ENCODE measurements around the gene PTK7.
A peak's percentile ranks its signal among the peaks of the same experiment; 100 is the strongest.

The PTK7 gene

GRCh38 chr6:43181942-43182860 is 106.1 kb downstream of the PTK7 start, which contains the start of gene CUL9:
Gene CUL9 (plus strand): TSS chr6:43182196. CDS start chr6:43184311, 2,115 bp downstream.
- TF ChIP-seq CTCF (conservative IDR thresholded peaks at IDR 0.05): no peak
- peak within 1 kb of the TSS; percentile 75 for H3K27ac ChIP-seq

DNA sequence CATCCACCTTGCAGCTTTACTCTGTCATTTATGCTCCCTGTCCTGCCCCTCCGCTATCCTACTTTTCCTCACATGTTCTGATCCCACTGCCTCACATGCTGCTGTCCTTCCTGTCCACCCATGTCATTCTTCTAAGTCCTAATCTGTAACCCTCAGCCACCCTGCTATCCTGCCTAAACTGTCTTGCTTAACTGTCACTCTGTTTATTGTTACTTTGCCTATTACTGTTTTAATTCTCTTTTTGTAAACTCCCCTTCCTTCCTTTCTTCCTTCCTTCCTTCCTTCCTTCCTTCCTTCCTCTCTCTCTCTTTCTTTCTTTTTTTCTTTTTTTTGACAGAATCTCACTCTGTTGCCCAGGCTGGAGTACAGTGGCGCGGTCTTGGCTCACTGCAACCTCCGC is 107.3 kb downstream of the PTK7 start:
- peak overlapping the region; percentile 75; the same call in 1 of the 2 replicates for H3K27ac ChIP-seq
- TF ChIP-seq CTCF (conservative IDR thresholded peaks at IDR 0.05): no peak

DNA sequence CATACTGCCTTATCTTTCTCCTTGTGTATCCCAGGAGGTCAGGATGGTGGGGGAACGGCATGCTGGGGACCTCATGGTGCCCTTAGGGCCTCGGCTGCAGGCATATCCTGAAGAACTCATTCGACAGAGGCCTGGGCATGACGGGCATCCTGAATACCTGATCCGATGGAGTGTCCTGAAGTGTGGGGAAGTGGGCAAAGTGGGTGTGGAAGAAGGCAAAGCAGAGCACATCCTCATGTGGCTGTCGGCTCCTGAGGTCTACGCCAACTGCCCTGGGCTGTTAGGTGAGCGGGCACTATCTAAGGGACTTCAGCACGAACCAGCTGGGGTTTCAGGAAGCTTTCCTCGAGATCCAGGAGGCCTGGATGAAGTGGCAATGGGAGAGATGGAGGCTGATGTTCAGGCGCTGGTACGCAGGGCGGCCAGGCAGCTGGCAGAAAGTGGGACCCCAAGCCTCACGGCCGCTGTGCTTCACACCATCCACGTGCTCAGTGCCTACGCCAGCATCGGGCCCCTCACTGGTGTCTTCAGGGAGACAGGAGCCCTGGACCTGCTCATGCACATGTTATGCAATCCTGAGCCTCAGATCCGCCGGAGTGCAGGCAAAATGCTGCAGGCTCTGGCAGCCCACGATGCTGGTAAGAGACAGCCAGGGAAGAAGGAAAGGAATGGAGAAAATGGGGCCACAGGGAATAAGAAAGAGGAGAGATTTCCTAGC is 108.3 kb downstream of the PTK7 start:
- H3K27ac ChIP-seq: no peak overlapping the region
- no peak for TF ChIP-seq CTCF (conservative IDR thresholded peaks at IDR 0.05)

- no peak overlapping the region for H3K27ac ChIP-seq
- no peak for TF ChIP-seq CTCF (conservative IDR thresholded peaks at IDR 0.05)
Observed at GRCh38 chr6:43185391-43185985, 109.4 kb downstream of the PTK7 start.

- no peak for TF ChIP-seq CTCF (conservative IDR thresholded peaks at IDR 0.05)
Observed at GRCh38 chr6:43186019-43186418, 109.9 kb downstream of the PTK7 start.

GRCh38 chr6:43186706-43187105 is 110.6 kb downstream of the PTK7 start:
- TF ChIP-seq CTCF (conservative IDR thresholded peaks at IDR 0.05): no peak
- no peak overlapping the region for H3K27ac ChIP-seq

More at GRCh38 chr6:43186019-43186418, 109.9 kb downstream of the PTK7 start:
- H3K27ac ChIP-seq: no peak overlapping the region

GRCh38 chr6:43187821-43188220 is 111.7 kb downstream of the PTK7 start:
- no peak for TF ChIP-seq CTCF (conservative IDR thresholded peaks at IDR 0.05)
- H3K27ac ChIP-seq: no peak overlapping the region
